ENCODE data around the gene WDR45.

Gene WDR45

GRCh38 chrX:49075347-49075746 lies 4.3 kb downstream of the WDR45 start:
- in situ Hi-C loops (cut with HindIII; ENCODE audit: low sequenced_read_pairs), result no loop called here

GRCh38 chrX:49073601-49074575 lies 5.8 kb downstream of the WDR45 start, which contains the start of gene PRAF2:
TSS of gene PRAF2 (minus strand) at chrX:49074002. CDS start at chrX:49073987, 15 bp downstream.
- in situ Hi-C loops (cut with HindIII; ENCODE audit: low sequenced_read_pairs), result no loop called here

GRCh38 chrX:49072712-49073095 lies 7.0 kb downstream of the WDR45 start:
- in situ Hi-C loops (cut with HindIII; ENCODE audit: low sequenced_read_pairs), result no loop called here

- in situ Hi-C loops (cut with HindIII; ENCODE audit: low sequenced_read_pairs), result no loop called here
Measured at GRCh38 chrX:49071877-49072711, 7.6 kb downstream of the WDR45 start.

- in situ Hi-C loops (cut with HindIII; ENCODE audit: low sequenced_read_pairs), result no loop called here
Measured at GRCh38 chrX:49070988-49071387, 8.7 kb downstream of the WDR45 start.

DNA sequence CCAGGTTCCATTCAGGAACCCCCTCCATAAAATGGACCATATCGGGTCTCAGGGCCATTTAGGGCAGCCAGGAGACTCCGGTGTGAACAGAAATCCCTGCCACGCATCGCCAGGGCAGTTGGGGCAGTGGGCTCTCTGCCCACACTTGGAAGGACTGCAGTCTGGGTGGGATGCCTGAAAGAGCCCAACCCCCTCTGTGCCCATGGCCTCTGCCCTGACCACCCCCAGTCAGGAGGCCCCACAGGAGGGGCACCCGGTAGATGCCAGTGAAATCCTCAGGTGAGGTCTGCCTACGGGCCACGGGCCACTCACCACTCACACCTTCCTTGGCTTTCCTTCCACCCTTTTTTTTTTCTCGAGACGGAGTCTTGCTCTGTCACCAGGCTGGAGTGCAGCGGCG lies 10.6 kb downstream of the WDR45 start:
- in situ Hi-C loops (cut with HindIII; ENCODE audit: low sequenced_read_pairs), result no loop called here

DNA sequence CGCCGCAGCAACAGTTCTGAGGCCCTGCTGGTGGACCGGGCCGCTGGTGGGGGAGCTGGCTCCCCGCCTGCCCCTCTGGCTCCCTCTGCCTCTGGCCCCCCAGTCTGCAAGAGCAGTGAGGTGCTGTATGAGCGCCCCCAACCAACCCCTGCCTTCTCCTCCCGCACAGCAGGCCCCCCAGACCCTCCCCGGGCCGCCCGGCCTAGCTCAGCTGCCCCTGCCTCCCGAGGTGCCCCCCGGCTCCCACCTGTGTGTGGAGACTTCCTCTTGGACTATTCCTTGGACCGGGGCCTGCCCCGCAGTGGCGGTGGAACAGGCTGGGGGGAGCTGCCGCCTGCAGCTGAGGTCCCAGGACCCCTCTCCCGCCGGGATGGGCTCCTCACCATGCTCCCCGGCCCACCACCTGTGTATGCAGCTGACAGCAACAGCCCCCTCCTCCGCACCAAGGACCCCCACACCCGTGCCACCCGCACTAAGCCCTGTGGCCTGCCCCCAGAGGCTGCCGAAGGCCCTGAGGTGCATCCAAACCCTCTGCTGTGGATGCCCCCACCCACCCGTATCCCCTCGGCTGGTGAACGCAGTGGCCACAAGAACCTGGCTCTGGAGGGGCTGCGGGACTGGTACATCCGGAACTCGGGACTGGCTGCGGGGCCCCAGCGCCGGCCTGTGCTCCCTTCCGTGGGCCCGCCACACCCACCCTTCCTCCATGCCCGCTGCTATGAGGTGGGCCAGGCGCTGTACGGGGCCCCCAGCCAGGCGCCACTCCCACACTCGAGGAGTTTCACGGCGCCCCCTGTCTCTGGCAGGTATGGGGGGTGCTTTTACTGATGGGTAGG lies 12.2 kb downstream of the WDR45 start:
- in situ Hi-C loops (cut with HindIII; ENCODE audit: low sequenced_read_pairs), result no loop called here

DNA sequence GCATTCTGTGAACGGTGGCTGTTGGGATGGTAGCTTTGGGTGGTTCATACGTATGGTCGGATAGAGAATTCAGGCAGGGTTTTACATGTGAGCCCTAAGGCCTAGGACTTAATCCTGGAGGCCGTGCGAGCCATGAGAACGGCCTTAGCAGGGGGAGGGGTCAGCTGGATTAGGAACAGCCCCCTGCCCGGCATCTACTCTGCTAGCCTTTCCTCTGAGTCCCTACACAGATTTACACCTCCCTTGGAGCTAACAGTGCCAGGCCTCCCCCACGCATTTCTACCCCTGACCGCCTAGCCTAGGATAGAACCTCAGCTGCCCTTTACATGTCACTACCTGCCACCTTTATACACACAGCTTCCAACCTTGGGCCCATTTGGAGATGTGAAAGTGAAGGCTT lies 13.0 kb downstream of the WDR45 start:
- in situ Hi-C loops (cut with HindIII; ENCODE audit: low sequenced_read_pairs), result no loop called here

DNA sequence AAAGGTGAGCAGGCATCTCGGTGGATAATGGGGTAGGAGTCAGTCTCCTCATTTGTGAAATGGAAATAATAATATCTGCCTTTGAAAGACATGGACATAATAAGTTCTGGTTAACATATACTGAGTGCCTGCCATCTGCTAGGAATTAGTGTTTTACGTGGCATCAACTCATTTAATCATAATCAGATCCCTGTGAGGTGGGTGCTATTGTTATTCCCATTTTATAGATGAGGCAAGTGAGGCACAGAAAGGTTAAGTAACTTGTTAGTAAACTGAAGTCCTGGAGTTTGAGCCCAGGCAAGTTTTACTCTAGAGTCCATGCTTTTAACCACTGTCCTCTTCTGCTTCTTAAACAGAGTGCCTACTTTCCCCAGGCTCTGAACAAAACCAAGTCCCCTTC lies 13.4 kb downstream of the WDR45 start:
- in situ Hi-C loops (cut with HindIII; ENCODE audit: low sequenced_read_pairs), result no loop called here

DNA sequence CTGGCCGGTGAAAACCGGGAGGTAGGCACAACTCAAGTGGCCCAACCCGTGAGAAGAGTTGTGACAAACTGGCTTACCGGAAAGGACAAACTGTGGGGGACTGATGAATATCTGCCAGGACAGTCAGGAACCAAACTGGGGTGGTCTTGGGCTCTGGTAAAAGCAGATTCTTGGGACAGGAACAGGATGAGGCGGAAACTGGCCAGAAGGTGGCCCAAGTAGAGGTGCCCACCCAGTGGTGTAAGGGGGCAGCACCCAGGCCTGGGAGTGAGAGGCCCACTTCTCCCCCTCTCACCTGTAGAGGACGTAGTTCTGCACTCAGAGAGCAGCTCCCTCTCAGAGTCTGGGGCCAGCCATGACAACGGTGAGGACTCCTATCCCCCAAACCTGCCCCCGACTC lies 15.0 kb downstream of the WDR45 start:
- in situ Hi-C loops (cut with HindIII; ENCODE audit: low sequenced_read_pairs), result no loop called here

- in situ Hi-C loops (cut with HindIII; ENCODE audit: low sequenced_read_pairs), result no loop called here
Measured at GRCh38 chrX:49064303-49064702, 15.4 kb downstream of the WDR45 start.

DNA sequence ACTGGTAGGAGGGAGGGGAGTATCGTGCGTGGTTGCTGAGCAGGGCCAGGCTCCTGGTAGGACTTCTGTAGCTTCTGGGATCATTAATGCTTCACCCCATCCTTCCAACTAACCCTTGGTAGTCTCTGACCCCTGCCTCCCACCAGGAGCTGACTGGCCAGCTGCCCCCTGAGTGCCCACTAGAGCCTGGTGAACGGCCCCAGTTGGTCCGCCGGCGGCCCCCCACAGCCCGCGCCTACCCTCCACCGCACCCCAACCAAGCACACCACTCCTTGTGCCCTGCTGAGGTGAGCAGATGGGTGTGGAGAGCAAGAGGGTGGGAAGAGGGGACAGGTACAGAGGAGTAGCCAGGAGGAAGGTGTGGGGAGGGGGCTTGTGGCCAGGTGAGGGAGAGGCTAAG lies 16.0 kb downstream of the WDR45 start:
- in situ Hi-C loops (cut with HindIII; ENCODE audit: low sequenced_read_pairs), result no loop called here

DNA sequence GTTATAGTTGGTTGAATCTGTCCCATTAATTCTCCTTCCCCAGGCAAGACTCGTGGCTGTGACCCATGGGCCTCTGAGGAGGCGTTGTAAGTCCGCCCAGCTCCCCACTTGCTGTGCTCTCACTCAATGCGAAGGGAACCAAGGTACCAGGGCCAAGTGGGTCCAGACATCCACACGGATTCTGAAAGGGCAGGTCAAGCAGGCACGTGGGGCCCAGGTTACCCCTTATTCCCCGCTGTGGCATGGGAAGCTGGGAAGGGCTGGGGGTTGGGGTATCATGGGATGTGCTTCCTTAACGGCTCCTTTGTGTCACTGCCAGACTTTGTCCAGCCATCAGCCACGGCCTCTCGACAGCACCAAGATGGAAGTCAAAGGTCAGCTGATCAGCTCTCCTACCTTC lies 17.8 kb downstream of the WDR45 start:
- in situ Hi-C loops (cut with HindIII; ENCODE audit: low sequenced_read_pairs), result no loop called here

- in situ Hi-C loops (cut with HindIII; ENCODE audit: low sequenced_read_pairs), result no loop called here
Measured at GRCh38 chrX:49061490-49061889, 18.2 kb downstream of the WDR45 start.

DNA sequence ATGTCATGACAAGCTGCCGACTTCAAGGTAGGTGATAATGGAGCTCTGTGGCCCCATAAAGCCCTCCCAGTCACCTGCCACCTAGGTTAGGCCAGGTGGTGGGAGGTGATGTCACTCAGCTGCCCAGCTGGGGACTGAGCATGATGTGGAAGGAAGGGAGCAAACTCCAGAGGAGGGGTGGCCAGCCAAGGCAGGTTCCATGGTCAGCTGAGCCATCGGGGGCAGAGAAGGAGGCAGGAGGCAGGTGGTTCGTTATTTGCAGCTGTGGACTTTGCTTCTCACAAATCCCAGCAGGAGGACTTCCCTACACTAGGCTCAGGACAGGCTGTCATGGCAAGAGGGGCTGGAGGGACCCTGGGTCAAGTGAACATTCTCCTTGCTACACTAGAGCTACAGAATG lies 18.8 kb downstream of the WDR45 start:
- in situ Hi-C loops (cut with HindIII; ENCODE audit: low sequenced_read_pairs), result no loop called here

GRCh38 chrX:49059681-49060085 lies 20.0 kb downstream of the WDR45 start:
- in situ Hi-C loops (cut with HindIII; ENCODE audit: low sequenced_read_pairs), result no loop called here

GRCh38 chrX:49059201-49059600 lies 20.5 kb downstream of the WDR45 start:
- in situ Hi-C loops (cut with HindIII; ENCODE audit: low sequenced_read_pairs), result no loop called here

GRCh38 chrX:49058794-49059193 lies 20.9 kb downstream of the WDR45 start, which contains the start of gene CCDC120:
TSS of gene CCDC120 (plus strand) at chrX:49058999. CDS start at chrX:49062042, 3,043 bp downstream.
- in situ Hi-C loops (cut with HindIII; ENCODE audit: low sequenced_read_pairs), result no loop called here

DNA sequence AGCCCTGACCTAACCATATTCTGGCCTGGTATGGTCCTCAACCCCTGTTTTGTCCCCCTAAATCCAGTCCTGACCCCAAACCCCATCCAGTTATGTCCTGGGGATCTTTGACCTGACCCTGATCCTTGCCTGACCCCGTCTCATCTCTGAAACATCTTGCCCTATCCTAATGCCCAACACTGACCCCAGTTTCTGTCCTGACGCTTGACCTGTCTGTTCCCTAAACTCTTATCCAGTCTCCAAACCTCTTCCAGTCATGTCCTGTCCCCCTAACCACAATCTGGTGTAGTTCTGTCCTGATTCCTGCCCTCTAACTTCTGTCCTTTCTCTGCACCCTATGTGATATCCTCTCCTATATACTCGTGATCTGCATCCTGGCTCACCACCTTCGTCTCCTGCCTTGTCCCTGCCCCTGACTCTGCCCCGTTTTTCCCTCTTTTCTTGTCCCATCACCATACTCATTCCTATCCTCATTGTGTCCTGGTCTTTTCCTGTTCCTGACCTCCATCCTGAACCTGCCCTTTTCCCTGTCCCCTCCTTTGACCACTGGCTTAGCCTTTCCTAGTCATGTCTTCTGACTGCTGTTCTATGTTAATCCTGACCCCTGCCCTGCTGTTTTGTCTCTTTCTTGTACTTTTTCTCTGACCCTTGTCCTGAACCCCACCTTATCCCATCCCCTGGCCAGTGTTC lies 25.5 kb downstream of the WDR45 start:
- in situ Hi-C loops (cut with HindIII; ENCODE audit: low sequenced_read_pairs), result no loop called here
